ENCODE data around the gene PALM2AKAP2.

DNA sequence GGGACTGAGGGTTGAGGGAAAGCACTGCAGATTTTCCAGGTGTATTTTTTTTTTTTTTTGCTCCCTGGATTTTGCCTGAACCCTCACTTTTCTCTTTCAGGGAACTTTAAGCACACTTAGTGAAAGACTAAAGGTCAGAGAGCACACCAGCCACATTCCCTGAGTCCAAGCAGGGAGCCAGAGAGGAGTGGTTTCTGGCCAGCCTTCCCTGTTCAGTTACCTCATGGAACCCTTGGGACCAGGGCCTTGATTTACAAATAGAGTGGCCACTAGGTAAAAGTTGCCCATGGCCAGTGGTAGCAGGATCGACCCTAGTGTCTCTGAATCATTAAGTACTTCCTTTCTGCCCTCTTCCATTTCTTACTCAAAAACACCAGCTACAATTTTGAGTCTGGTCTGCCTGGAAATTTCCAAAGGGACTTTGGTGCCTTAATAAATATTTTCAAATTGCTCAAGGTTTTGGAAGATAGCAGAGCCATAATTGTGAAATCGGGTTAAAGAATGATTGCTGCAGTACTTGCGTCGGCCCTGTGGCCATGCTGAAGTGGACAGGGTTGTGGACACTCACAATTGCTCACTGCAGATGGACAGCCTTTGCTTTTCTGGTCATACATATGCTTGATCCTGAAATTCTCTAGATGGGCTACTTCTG lies 14.5 kb downstream of the PALM2AKAP2 start:
- TF ChIP-seq SP1 (IDR thresholded peaks at IDR 0.05) (no peak), FOXA1 (IDR thresholded peaks at IDR 0.05) (no peak), L3MBTL2 (conservative IDR thresholded peaks at IDR 0.05) (no peak), ARNT (IDR thresholded peaks at IDR 0.05) (no peak), SUZ12 (IDR thresholded peaks at IDR 0.05) (no peak), ZNF384 (IDR thresholded peaks at IDR 0.05) (no peak), FOXK2 (IDR thresholded peaks at IDR 0.05) (no peak), FOXM1 (IDR thresholded peaks at IDR 0.05; ENCODE audit: borderline replicate concordance) (no peak), HDGF (IDR thresholded peaks at IDR 0.05; ENCODE audit: borderline replicate concordance) (no peak)
- TF ChIP-seq, protein P1, sequence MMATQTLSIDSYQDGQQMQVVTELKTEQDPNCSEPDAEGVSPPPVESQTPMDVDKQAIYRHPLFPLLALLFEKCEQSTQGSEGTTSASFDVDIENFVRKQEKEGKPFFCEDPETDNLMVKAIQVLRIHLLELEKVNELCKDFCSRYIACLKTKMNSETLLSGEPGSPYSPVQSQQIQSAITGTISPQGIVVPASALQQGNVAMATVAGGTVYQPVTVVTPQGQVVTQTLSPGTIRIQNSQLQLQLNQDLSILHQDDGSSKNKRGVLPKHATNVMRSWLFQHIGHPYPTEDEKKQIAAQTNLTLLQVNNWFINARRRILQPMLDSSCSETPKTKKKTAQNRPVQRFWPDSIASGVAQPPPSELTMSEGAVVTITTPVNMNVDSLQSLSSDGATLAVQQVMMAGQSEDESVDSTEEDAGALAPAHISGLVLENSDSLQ (IDR thresholded peaks at IDR 0.05) = no peak
